Stimulated activated CD8-positive, alpha-beta memory T cell treated with anti-CD3 and anti-CD28 coated beads, Interleukin-15, amount 100 ng/mL, for 48 hours (primary cell): ENCODE measurements around the gene UCN.
A peak's percentile ranks its signal among the peaks of the same experiment; 100 is the strongest.
"Not testable (repeated sequence)": the region's sequence is repeated elsewhere in the genome, so short reads cannot be mapped to it uniquely, and the experiment has no call there.

Experiments used
- DNase-seq, 2 donors: peaks; one replicate each; pipeline ENCODE4 v3.0.0-alpha.2; 2020; ENCODE audit warnings: low read depth in 2 of 2

Gene UCN

GRCh38 chr2:27282892-27283291 is 25.4 kb downstream of the UCN start:
- DNase-seq, result no peak

- DNase-seq, result no peak
Measured at GRCh38 chr2:27281855-27282559, 26.2 kb downstream of the UCN start, which contains the start of gene TRIM54. Gene TRIM54, plus strand, starts transcription at chr2:27282429. Its CDS starts 303 bp downstream, at chr2:27282732.

GRCh38 chr2:27281442-27281841 is 26.8 kb downstream of the UCN start:
- no peak for DNase-seq

- no peak for DNase-seq
Measured at GRCh38 chr2:27280826-27281225, 27.4 kb downstream of the UCN start.

- DNase-seq, result no peak
Measured at GRCh38 chr2:27278010-27278409, 30.2 kb downstream of the UCN start.

GRCh38 chr2:27275211-27276150 is 32.8 kb downstream of the UCN start, which contains the start of gene DNAJC5G:
Gene DNAJC5G, plus strand, starts transcription at chr2:27275433. Its CDS starts 1,296 bp downstream, at chr2:27276729.
- DNase-seq, result no peak

GRCh38 chr2:27272537-27273522 is 35.4 kb downstream of the UCN start:
- DNase-seq, result not testable (repeated sequence)

- no peak for DNase-seq
Measured at GRCh38 chr2:27271631-27272340, 36.5 kb downstream of the UCN start.

- no peak for DNase-seq
Measured at GRCh38 chr2:27270670-27271069, 37.6 kb downstream of the UCN start.

- DNase-seq, result no peak
Measured at GRCh38 chr2:27270131-27270530, 38.1 kb downstream of the UCN start.

- DNase-seq, result not testable (repeated sequence)
Measured at GRCh38 chr2:27268296-27268695, 39.9 kb downstream of the UCN start.

GRCh38 chr2:27265536-27265870 is 42.7 kb downstream of the UCN start:
- no peak for DNase-seq

GRCh38 chr2:27264753-27265535 is 43.3 kb downstream of the UCN start:
- peak; percentile 39 to 61 for DNase-seq

- no peak for DNase-seq
Measured at GRCh38 chr2:27264253-27264752, 43.9 kb downstream of the UCN start.

- DNase-seq, result no peak
Measured at GRCh38 chr2:27263287-27264252, 44.7 kb downstream of the UCN start.

- DNase-seq, result peak; percentile 49 to 63
Measured at GRCh38 chr2:27262379-27263286, 45.6 kb downstream of the UCN start, which contains the start of gene SLC30A3. Gene SLC30A3, minus strand, starts transcription at chr2:27263047. Its CDS starts 141 bp downstream, at chr2:27262906.

GRCh38 chr2:27261926-27262298 is 46.3 kb downstream of the UCN start:
- no peak for DNase-seq
